GM23248 (cell line): ENCODE results near the gene GINS1.

ENCODE experiments used
- EZH2 ChIP-seq: fragments of 200-600 bp; sonication (generic); IDR thresholded peaks from 2 replicates; pipeline ENCODE4 v1.6.1; 2018; ENCODE audit warnings: antibody characterized with exemption, mild to moderate bottlenecking; ENCODE audit not compliant: insufficient read depth, poor library complexity, severe bottlenecking
- EZH2phosphoT487 ChIP-seq: fragments of 200-600 bp; sonication (generic); IDR thresholded peaks from 2 replicates; pipeline ENCODE4 v1.6.1; 2018; ENCODE audit warnings: antibody characterized with exemption, moderate library complexity, mild to moderate bottlenecking, low read depth; ENCODE audit not compliant: insufficient read depth

DNA sequence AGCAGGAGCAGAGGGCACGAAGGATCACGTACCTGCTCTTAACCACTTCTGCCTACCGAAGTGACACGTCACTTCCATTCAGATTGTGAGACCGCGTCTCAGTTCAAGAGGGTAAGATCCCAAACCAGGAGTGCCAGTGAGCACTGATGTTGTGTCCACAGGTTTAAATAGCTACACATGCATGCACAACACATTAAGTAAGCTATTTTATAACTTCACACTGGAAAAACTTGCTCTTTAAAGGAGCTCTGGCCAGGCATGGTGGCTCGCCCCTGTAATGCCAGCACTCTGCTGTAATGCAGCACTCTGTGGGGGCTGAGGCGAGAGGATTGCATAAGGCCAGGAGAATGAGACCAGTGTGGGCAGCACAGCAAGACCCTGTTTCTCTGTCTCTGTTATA, 37.9 kb upstream of the GINS1 start:
- TF ChIP-seq EZH2 (no peak), EZH2phosphoT487 (no peak)
